Esophagus squamous epithelium (tissue), 5 donors: ENCODE data around the gene MNDA. TPM values are rescaled to one million over a fixed set of nuclear protein-coding genes. Genes with fewer than 3 reads are reported as not detected.
"Not testable (repeated sequence)": the region's sequence is repeated elsewhere in the genome, so short reads cannot be mapped to it uniquely, and the experiment has no call there.

Experiments
- DNase-seq: peaks from one replicate; lab custom pipeline; 2025; lab: John Stamatoyannopoulos, UW
- H3K27ac ChIP-seq, 4 donors: fragments of 200-600 bp; sonication (generic); one replicate each; pipeline ENCODE4 v1.5.1; 2016 to 2019; ENCODE audit warnings: mild to moderate bottlenecking in 1 of 4
- H3K27me3 ChIP-seq, 4 donors: fragments of 200-600 bp; sonication (generic); 1 replicate in 3 of 4; 2 replicates in 1 of 4; pipeline versions ENCODE4 v1.5.1 to v1.6.0; 2017 to 2021; ENCODE audit warnings: antibody characterized with exemption in 1 of 4
- H3K36me3 ChIP-seq, 3 donors: fragments of 200-600 bp; sonication (generic); one replicate each; pipeline ENCODE4 v1.5.1; 2016 to 2019
- H3K4me1 ChIP-seq, 3 donors: fragments of 200-600 bp; sonication (generic); one replicate each; pipeline ENCODE4 v1.5.1; 2017 to 2019
- H3K4me3 ChIP-seq, 4 donors: fragments of 200-600 bp; sonication (generic); 1 replicate in 3 of 4; 2 replicates in 1 of 4; pipeline ENCODE4 v1.5.1; 2016 to 2019; ENCODE audit warnings: mild to moderate bottlenecking in 2 of 4, moderate library complexity in 1 of 4
- H3K9me3 ChIP-seq, 3 donors: fragments of 200-600 bp; sonication (generic); one replicate each; pipeline ENCODE4 v1.5.1; 2016 to 2019
- POLR2A ChIP-seq, 4 donors: fragments of 450-650 bp; IDR thresholded peaks; one replicate each; pipeline ENCODE4 v1.6.1; 2017; ENCODE audit warnings: antibody characterized with exemption in 4 of 4, mild to moderate bottlenecking in 4 of 4, moderate library complexity in 3 of 4
- WGBS, 2 donors: methylation state at CpG; one replicate each; pipeline ENCODE4 v1.1.5; 2018; 5-methylcytosine and 5-hydroxymethylcytosine counted together
- intact Hi-C: fragments of 100-400 bp; cut with DNase I; formaldehyde crosslinking; loops from one replicate; pipeline ENCODE4 v1.15.0; 2022
- small RNA-seq, 4 donors: library from RNA; depleted of rRNA; stranded (forward); fragments of <200 nt; gene quantifications; one replicate each; pipeline ENCODE3, GENCODE V24; 2016
- total RNA-seq, 4 donors: library from RNA; depleted of rRNA; stranded (reverse); fragments of >200 nt; gene quantifications; one replicate each; pipeline ENCODE4 v1.1.0, GENCODE V29; 2016
- TF ChIP-seq, protein P1 (sequence below), 6 experiments: fragments of 450-650 bp in 4 of 6; fragments of 200-600 bp in 2 of 6; sonication (generic) in 2 of 6; IDR thresholded peaks; one replicate each; pipeline ENCODE4 v1.5.1; 2016 to 2019; ENCODE audit warnings: antibody characterized with exemption in 6 of 6, mild to moderate bottlenecking in 4 of 6, moderate library complexity in 4 of 6
- donor health status: DM: yes; HTN: yes; CAD: no.

Gene MNDA
- total RNA-seq, 4 donors from 2014 or later = 1.2 to 8.0 (median 1.8) TPM

GRCh38 chr1:158864595-158864994, 33.4 kb downstream of the MNDA start:
- Histone ChIP-seq H3K27me3 (no peaks in the 10 kb centered on the region), H3K4me3 (no peak overlapping the region), H3K4me1 (no peaks in the 10 kb centered on the region), H3K9me3 (no peaks in the 10 kb centered on the region), H3K27ac (no peak overlapping the region), H3K36me3 (no peaks in the 10 kb centered on the region)
- 79 to 85% methylated on average over 4 to 6 of the region's 6 CpGs for WGBS, 2 donors
- intact Hi-C loops = no loop called here
- no peak for DNase-seq
- TF ChIP-seq, protein P1, sequence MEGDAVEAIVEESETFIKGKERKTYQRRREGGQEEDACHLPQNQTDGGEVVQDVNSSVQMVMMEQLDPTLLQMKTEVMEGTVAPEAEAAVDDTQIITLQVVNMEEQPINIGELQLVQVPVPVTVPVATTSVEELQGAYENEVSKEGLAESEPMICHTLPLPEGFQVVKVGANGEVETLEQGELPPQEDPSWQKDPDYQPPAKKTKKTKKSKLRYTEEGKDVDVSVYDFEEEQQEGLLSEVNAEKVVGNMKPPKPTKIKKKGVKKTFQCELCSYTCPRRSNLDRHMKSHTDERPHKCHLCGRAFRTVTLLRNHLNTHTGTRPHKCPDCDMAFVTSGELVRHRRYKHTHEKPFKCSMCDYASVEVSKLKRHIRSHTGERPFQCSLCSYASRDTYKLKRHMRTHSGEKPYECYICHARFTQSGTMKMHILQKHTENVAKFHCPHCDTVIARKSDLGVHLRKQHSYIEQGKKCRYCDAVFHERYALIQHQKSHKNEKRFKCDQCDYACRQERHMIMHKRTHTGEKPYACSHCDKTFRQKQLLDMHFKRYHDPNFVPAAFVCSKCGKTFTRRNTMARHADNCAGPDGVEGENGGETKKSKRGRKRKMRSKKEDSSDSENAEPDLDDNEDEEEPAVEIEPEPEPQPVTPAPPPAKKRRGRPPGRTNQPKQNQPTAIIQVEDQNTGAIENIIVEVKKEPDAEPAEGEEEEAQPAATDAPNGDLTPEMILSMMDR (IDR thresholded peaks at IDR 0.05) = no peak
- TF ChIP-seq POLR2A (IDR thresholded peaks at IDR 0.05) = no peak

- H3K27ac ChIP-seq, intact Hi-C loops, DNase-seq, H3K27me3 ChIP-seq, H3K9me3 ChIP-seq, H3K36me3 ChIP-seq, H3K4me1 ChIP-seq, H3K4me3 ChIP-seq: not testable (repeated sequence)
- WGBS, 2 donors = 77 to 93% methylated on average over 5 of the region's 5 CpGs
Observed at GRCh38 chr1:158870438-158870837, 39.3 kb downstream of the MNDA start.

GRCh38 chr1:158873141-158873540, 42.0 kb downstream of the MNDA start:
- intact Hi-C loops = no loop called here
- 59 to 71% methylated on average over 2 of the region's 2 CpGs for WGBS, 2 donors

GRCh38 chr1:158893654-158894053, 62.5 kb downstream of the MNDA start:
- Histone ChIP-seq H3K27me3 (no peaks in the 10 kb centered on the region), H3K4me3 (no peak overlapping the region), H3K4me1 (no peaks in the 10 kb centered on the region), H3K9me3 (no peaks in the 10 kb centered on the region), H3K36me3 (no peaks in the 10 kb centered on the region), H3K27ac (no peak overlapping the region)
- no peak for DNase-seq
- intact Hi-C loops = no loop called here
- TF ChIP-seq, protein P1 (IDR thresholded peaks at IDR 0.05) = no peak
- no peak for TF ChIP-seq POLR2A (IDR thresholded peaks at IDR 0.05)

More at GRCh38 chr1:158873141-158873540, 42.0 kb downstream of the MNDA start:
- H3K36me3 ChIP-seq = no peaks in the 10 kb centered on the region
- no peak for DNase-seq
- no peaks in the 10 kb centered on the region for H3K9me3 ChIP-seq
- H3K27ac ChIP-seq = no peak overlapping the region
- no peaks in the 10 kb centered on the region for H3K27me3 ChIP-seq
- no peaks in the 10 kb centered on the region for H3K4me1 ChIP-seq
- H3K4me3 ChIP-seq = no peak overlapping the region
- TF ChIP-seq, protein P1 (IDR thresholded peaks at IDR 0.05) = no peak
- TF ChIP-seq POLR2A (IDR thresholded peaks at IDR 0.05) = no peak

DNA sequence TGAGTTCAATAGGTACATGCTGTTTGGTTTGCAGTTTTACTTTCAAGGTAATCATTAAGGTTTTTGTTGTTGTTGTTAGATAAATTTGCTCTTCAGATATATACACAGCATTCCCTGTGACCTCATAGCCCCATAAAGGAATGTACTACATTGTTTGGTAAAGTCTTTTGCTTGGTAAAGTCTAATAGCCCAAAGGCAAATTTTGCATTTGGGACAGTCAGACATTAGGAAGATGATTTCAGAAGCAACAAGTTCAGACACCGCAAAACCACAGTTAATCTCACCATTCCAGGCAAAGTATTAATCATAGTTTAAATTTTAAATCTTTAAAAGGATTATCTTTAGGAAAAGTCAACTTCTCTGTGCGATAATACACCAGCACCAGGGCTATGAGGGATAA, 67.6 kb downstream of the MNDA start:
- TF ChIP-seq, protein P1 (IDR thresholded peaks at IDR 0.05) = no peak
- no peak for TF ChIP-seq POLR2A (IDR thresholded peaks at IDR 0.05)
- no peak overlapping the region for H3K27ac ChIP-seq
- no peaks in the 10 kb centered on the region for H3K4me1 ChIP-seq
- WGBS, 2 donors = 40 to 50% methylated on average over 2 of the region's 2 CpGs
- no peaks in the 10 kb centered on the region for H3K9me3 ChIP-seq
- H3K4me3 ChIP-seq = no peak overlapping the region
- H3K36me3 ChIP-seq = no peaks in the 10 kb centered on the region
- DNase-seq = no peak
- intact Hi-C loops = no loop called here
- H3K27me3 ChIP-seq = no peaks in the 10 kb centered on the region

Small RNA genes lying within 50 kb of the gene (small RNA-seq; reads per million reads assigned to genes)
- gene OR2AQ1P = 0 reads per million in 4 donors

Other genes starting within 250 kb of the MNDA start
- not detected for gene OR10Z1, start 226.1 kb upstream of the MNDA start, total RNA-seq
- under 1 TPM in 1 of 4 donors, not detected in 3; 0.32 TPM for gene SPTA1, start 144.6 kb upstream of the MNDA start, total RNA-seq
- not detected for gene OR6K2, start 130.7 kb upstream of the MNDA start, total RNA-seq
- gene OR6K3, start 110.6 kb upstream of the MNDA start, total RNA-seq = not detected
- not detected for gene OR6K6, start 76.6 kb upstream of the MNDA start, total RNA-seq
- gene OR6N1, start 59.2 kb upstream of the MNDA start, total RNA-seq = not detected
- gene OR6N2, start 50.1 kb upstream of the MNDA start, total RNA-seq = not detected
- gene PYHIN1, start 100.2 kb downstream of the MNDA start, total RNA-seq = 1 to 10 TPM in 2 of 4 donors, under 1 TPM in 1, not detected in 1; 0.61 to 2.3 (median 1.7) TPM
- gene IFI16, start 178.6 kb downstream of the MNDA start, total RNA-seq = 100 to 1,000 TPM in 2 of 4 donors, 10 to 100 TPM in 2; 46.1 to 154 (median 96.9) TPM
- 1 to 10 TPM in 2 of 4 donors, under 1 TPM in 2; 0.27 to 3.2 (median 1.1) TPM for gene AIM2, start 245.4 kb downstream of the MNDA start, total RNA-seq